ENCODE measurements around the gene STAB2. TPM values are rescaled to one million over a fixed set of nuclear protein-coding genes. Genes with fewer than 3 reads are reported as not detected.

The STAB2 gene
- total RNA-seq, 4 donors from 2014 or later = 0.95 TPM; not detected in 3

DNA sequence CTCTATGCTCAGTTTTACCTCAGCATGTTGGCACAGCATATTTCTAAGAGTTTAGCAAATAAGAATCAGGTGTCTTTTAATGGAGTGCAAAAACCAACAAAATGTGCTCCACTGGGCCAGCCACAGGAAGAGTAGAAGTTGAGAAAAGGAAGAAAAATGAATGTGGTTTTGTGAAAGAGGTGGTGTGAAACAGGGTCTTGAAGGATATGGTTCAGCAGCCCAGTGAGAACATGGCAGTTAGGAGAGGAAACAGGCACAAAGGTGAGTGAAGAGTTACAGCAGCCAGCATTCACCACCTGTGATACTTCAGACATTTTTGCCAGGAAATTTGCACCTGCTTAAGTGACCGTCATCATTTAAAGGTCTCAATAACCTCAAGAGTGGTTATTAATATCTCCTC is 2.4 kb downstream of the STAB2 start:
- TF ChIP-seq POLR2A (IDR thresholded peaks at IDR 0.05) = no peak
- TF ChIP-seq, protein P1, sequence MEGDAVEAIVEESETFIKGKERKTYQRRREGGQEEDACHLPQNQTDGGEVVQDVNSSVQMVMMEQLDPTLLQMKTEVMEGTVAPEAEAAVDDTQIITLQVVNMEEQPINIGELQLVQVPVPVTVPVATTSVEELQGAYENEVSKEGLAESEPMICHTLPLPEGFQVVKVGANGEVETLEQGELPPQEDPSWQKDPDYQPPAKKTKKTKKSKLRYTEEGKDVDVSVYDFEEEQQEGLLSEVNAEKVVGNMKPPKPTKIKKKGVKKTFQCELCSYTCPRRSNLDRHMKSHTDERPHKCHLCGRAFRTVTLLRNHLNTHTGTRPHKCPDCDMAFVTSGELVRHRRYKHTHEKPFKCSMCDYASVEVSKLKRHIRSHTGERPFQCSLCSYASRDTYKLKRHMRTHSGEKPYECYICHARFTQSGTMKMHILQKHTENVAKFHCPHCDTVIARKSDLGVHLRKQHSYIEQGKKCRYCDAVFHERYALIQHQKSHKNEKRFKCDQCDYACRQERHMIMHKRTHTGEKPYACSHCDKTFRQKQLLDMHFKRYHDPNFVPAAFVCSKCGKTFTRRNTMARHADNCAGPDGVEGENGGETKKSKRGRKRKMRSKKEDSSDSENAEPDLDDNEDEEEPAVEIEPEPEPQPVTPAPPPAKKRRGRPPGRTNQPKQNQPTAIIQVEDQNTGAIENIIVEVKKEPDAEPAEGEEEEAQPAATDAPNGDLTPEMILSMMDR (IDR thresholded peaks at IDR 0.05) = no peak
- H3K27ac ChIP-seq = no peak overlapping the region
- DNase-seq = no peak
- intact Hi-C loops (cut with DNase I) = no loop called here
- no peak overlapping the region for H3K4me3 ChIP-seq
- peaks cover 0 to 8% (median 0%) of the 10 kb centered on the region in 4 donors for H3K27me3 ChIP-seq
- H3K36me3 ChIP-seq = no peaks in the 10 kb centered on the region
- H3K4me1 ChIP-seq = no peaks in the 10 kb centered on the region
- 23 to 40% methylated on average over 1 of the region's 1 CpG for WGBS, 2 donors
- H3K9me3 ChIP-seq = no peaks in the 10 kb centered on the region

DNA sequence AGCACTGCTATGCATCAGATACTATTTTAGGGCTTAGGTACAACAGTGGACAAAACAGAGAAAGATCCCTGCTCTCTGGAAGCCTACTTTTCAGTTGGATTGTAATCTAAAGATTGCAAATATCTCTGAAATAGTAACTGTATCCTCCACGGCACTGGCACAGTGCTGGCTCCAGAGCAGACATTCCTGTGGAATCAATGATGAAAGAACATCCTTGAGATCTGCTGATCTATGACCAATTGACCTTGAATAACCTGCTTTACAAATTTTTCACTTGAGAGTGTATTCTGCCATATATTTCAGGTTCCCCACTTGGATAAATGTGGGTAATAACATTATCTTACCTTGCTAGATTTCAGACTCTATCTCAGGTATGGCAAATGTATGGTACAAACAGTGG is 3.2 kb downstream of the STAB2 start:
- H3K9me3 ChIP-seq = no peaks in the 10 kb centered on the region
- H3K4me1 ChIP-seq = no peaks in the 10 kb centered on the region
- H3K4me3 ChIP-seq = no peak overlapping the region
- WGBS, 2 donors = 47 to 61% methylated on average over 1 of the region's 1 CpG
- no peak overlapping the region for H3K27ac ChIP-seq
- TF ChIP-seq, protein P1 (IDR thresholded peaks at IDR 0.05) = no peak
- no peak for TF ChIP-seq POLR2A (IDR thresholded peaks at IDR 0.05)
- no peak for DNase-seq
- intact Hi-C loops (cut with DNase I) = no loop called here
- H3K36me3 ChIP-seq = no peaks in the 10 kb centered on the region
- peaks cover 0 to 4% (median 0%) of the 10 kb centered on the region in 4 donors for H3K27me3 ChIP-seq

DNA sequence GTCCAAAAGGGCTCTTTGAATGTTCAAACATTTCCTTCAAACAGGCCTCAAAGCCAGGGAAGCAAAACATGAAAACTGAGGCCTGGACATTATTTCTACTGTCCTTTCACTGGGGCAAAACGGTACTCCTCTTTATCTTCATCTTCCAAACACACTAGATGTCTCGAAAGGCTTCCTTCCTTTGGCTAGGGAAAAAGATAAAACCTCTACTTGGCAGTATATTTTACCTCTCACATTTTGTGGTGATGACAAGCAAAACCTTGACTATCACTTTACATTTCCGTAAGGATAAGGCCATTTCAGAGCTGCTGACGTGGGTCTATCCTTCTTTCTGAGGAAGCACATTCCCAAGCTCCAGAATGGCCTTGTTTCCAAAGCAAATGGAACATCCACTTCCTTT is 9.9 kb downstream of the STAB2 start:
- 64 to 75% methylated on average over 4 of the region's 4 CpGs for WGBS, 2 donors
- no peaks in the 10 kb centered on the region for H3K9me3 ChIP-seq
- H3K4me3 ChIP-seq = no peak overlapping the region
- no peaks in the 10 kb centered on the region for H3K36me3 ChIP-seq
- no peak for DNase-seq
- no peak for TF ChIP-seq POLR2A (IDR thresholded peaks at IDR 0.05)
- TF ChIP-seq, protein P1 (IDR thresholded peaks at IDR 0.05) = no peak
- no peak overlapping the region for H3K27ac ChIP-seq
- H3K27me3 ChIP-seq = peaks cover 0 to 4% (median 0%) of the 10 kb centered on the region in 4 donors
- intact Hi-C loops (cut with DNase I) = no loop called here
- H3K4me1 ChIP-seq = no peaks in the 10 kb centered on the region

DNA sequence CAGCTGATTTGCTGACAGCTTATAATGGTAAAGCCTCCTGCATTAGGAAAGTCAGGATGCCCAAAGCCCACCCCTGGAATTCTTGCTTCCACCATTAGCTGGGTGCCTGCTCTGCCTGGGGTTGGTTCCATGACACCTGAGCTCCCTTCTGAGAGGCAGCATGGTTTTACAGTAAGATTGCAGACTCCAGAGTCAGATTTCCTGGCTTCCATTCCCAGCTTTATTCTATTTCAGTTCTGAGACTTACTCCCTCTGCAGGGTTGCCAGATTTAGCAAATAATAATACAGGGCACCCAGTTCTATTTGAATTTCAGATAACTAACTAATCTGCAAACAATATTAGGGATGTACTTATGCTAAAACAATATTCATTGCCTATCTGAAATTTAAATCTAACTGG is 12.2 kb downstream of the STAB2 start:
- DNase-seq = no peak
- intact Hi-C loops (cut with DNase I) = no loop called here
- Histone ChIP-seq H3K36me3 (no peaks in the 10 kb centered on the region), H3K4me1 (no peaks in the 10 kb centered on the region), H3K27ac (no peak overlapping the region), H3K4me3 (no peak overlapping the region), H3K9me3 (no peaks in the 10 kb centered on the region), H3K27me3 (no peaks in the 10 kb centered on the region)
- no peak for TF ChIP-seq POLR2A (IDR thresholded peaks at IDR 0.05)
- TF ChIP-seq, protein P1 (IDR thresholded peaks at IDR 0.05) = no peak

DNA sequence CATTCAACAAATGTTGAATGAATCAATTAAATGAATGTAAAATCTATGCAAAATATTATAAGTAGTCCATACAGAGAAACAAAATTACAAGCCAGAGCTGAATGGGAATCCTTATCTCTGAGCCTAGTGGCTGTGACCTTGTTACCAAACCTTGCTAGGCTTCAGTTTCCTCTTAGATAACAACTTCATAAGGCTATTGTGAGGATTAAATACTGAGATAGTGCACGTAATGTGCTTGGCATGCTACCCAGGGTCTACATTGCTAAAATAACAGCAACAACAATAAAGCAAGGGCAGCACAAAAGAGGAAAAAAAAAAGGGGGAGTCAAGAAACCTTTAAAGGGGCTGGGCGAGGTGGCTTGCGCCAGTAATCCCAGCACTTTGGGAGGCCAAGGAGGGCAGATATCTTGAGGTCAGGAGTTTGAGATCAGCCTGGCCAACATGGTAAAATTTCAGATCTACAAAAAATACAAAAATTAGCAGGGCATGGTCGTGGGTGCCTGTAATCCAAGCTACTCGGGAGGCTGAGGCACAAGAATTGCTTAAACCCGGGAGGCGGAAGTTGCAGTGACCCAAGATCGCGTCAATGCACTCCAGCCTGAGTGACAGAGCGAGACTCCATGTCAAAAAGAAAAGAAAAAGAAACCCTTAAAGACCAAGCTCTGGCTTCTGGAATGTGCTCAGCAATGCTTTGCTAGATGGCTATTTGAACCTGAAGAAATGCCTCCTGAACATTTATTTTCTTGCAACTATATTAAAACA is 14.1 kb downstream of the STAB2 start:
- H3K4me3 ChIP-seq = no peak overlapping the region
- no peaks in the 10 kb centered on the region for H3K27me3 ChIP-seq
- no peaks in the 10 kb centered on the region for H3K4me1 ChIP-seq
- H3K27ac ChIP-seq = no peak overlapping the region
- TF ChIP-seq, protein P1 (IDR thresholded peaks at IDR 0.05) = no peak
- no peak for TF ChIP-seq POLR2A (IDR thresholded peaks at IDR 0.05)
- no peak for DNase-seq
- H3K9me3 ChIP-seq = no peaks in the 10 kb centered on the region
- WGBS, 2 donors = 64 to 76% methylated on average over 9 to 10 of the region's 10 CpGs
- intact Hi-C loops (cut with DNase I) = no loop called here
- no peaks in the 10 kb centered on the region for H3K36me3 ChIP-seq

All from esophagus squamous epithelium (tissue), 5 donors.